GM12892 (cell line): ENCODE results near the gene LMF1. TPM values are rescaled to one million over a fixed set of nuclear protein-coding genes. Genes with fewer than 3 reads are reported as not detected.

Source experiments
- DNase-seq: peaks from one replicate; pipeline ENCODE4 v3.0.0; 2011; ENCODE audit not compliant: insufficient read length
- FAIRE-seq: peaks from 2 replicates; lab custom pipeline; 2011; peaks lifted over from hg19 to GRCh38; lab: Jason Lieb, UNC
- POLR2A ChIP-seq: IDR thresholded peaks from 2 replicates; pipeline ENCODE4 v1.6.1; 2011; ENCODE audit warnings: low read depth, low read length, control low read depth
- POLR2AphosphoS5 ChIP-seq: IDR thresholded peaks from 2 replicates; pipeline ENCODE4 v1.6.1; 2011; ENCODE audit warnings: low read depth, low read length, control low read depth
- TAF1 ChIP-seq: IDR thresholded peaks from 2 replicates; pipeline ENCODE4 v1.6.1; 2011; ENCODE audit warnings: low read depth, mild to moderate bottlenecking, control low read depth, low read length, borderline replicate concordance
- polyA plus RNA-seq: library from polyadenylated mRNA; unstranded; fragments of >200 nt; gene quantifications from one replicate; pipeline ENCODE4 v1.2.1, GENCODE V29; 2012; ENCODE audit warnings: missing spikeins, inconsistent platforms; ENCODE audit not compliant: missing spikeins

LMF1 gene
- 1.5 TPM for polyA plus RNA-seq

- DNase-seq = peak; percentile 93
- no peak for FAIRE-seq
- no peak; the same call in 1 of the 2 replicates for TF ChIP-seq TAF1
- peak; percentile 20; the same call in 1 of the 2 replicates for TF ChIP-seq POLR2AphosphoS5
- TF ChIP-seq POLR2A = peak; percentile 81
Measured at GRCh38 chr16:970766-971581, at the start of gene LMF1. Gene LMF1 (minus strand): TSS chr16:970984. CDS start chr16:970980, 4 bp downstream.

DNA sequence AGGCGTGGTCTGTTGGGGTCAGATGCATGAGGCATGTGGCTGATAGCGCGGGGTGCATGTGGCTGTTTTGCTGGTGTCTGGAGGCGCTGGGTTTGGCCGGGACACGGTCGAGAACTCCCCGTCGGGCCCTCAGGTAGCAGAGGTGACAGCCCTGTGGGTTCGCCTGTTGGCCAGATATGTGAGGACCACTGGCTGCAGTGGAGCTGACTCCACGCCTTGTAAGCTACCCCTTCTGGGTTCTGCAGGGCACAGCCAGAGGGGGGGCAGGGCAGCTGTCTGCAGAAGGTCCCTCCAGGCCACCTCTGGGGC lies 49.3 kb upstream of the LMF1 start:
- DNase-seq (no peak), FAIRE-seq (no peak)
- TF ChIP-seq POLR2A (no peak), TAF1 (no peak), POLR2AphosphoS5 (no peak)

- DNase-seq = no peak
- TF ChIP-seq POLR2AphosphoS5 (no peak), TAF1 (no peak), POLR2A (no peak)
- FAIRE-seq = no peak
Measured at GRCh38 chr16:1019231-1020090, 48.7 kb upstream of the LMF1 start.

GRCh38 chr16:1018447-1019198 lies 47.8 kb upstream of the LMF1 start:
- DNase-seq = no peak
- FAIRE-seq = no peak
- TF ChIP-seq TAF1 (no peak), POLR2AphosphoS5 (no peak), POLR2A (no peak)

DNA sequence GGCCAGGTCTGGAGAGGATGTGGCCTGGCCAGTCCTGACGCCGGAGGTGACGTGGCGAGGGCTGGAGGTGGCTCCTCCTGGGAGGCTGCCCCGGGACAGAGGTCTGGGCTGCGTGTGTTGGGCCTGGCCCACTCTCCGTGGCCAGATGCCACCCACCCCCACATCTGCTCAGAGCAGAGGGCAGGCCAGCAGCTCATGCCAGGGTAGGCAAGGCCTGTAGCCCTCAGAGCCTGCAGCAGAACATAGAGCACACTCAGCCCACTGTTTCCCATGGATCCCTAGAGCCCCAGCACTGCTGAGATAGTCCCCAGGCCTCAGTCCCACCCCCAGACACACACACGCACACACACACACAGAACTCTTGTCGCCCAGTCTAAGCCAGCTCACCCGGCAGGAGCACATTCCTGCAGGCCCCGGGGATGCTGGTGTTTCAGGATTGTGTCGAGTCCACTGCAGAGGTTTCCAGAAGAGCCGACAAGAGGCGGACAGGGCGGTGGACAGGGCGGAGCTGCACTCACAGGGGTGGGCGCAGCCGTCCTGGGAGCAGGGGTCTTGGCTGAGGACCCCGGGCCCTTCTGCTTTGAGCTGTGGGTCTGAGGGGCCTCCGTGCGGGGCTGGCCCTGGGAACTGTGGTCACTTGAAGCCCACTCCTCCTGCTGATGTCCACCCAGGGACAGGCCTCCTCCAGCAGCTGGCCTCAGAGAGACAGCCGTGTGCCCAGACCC lies 44.1 kb upstream of the LMF1 start:
- no peak for FAIRE-seq

DNA sequence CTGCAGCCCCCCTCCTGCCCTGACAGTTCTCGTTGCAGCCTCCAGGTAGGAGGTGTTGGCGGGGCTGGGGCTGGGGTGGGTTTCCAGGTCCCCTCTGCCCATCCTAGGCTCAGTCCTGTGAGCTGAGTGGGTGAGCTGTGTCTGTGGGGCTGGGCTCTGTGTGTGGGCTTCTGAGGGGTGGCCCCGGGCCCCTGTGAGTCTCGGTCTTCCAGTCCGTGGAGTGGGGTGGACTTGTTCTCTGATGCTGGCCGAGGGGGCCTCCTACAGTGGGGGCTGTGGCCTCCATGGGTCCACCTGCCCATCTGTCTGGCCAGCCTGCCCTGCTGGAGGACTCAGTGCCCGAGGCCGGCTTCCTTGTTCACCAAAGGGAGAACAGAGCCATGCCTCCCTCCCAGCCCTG lies 43.4 kb upstream of the LMF1 start:
- FAIRE-seq (no peak), DNase-seq (no peak)
- TF ChIP-seq POLR2A = no peak
- no peak for TF ChIP-seq TAF1
- TF ChIP-seq POLR2AphosphoS5 = no peak

More for the DNA sequence above, 44.1 kb upstream of the LMF1 start:
- TF ChIP-seq POLR2AphosphoS5 (no peak), POLR2A (no peak), TAF1 (no peak)
- no peak for DNase-seq

- FAIRE-seq (no peak), DNase-seq (no peak)
- TF ChIP-seq POLR2A (no peak), POLR2AphosphoS5 (no peak), TAF1 (no peak)
Measured at GRCh38 chr16:1013593-1013900, 42.8 kb upstream of the LMF1 start.

GRCh38 chr16:1012722-1013592 lies 42.2 kb upstream of the LMF1 start:
- FAIRE-seq (no peak), DNase-seq (no peak)
- TF ChIP-seq POLR2A = no peak
- TF ChIP-seq TAF1 = no peak
- no peak for TF ChIP-seq POLR2AphosphoS5

DNA sequence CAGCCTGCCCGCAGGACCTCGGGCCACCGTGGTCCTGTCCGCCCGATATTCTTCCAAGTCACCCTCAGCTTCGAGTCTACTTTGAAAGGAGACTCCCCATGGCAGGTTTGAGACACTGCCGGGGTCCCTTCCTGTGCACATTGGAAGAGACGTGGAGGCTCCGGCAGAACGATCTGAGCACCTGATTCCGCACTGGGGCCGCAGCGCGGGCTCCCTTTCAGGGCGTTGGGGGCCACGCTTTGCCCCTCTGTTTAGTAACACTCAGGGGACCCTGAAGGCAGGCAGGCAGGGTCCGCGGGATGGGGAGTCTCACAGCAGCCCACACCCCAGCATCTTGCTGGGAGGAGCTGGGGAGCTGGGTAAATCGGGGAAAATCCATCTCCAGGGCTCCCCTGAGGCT lies 41.4 kb upstream of the LMF1 start:
- DNase-seq (no peak), FAIRE-seq (no peak)
- TF ChIP-seq POLR2AphosphoS5 = no peak
- no peak for TF ChIP-seq POLR2A
- TF ChIP-seq TAF1 = no peak

- FAIRE-seq = no peak
- DNase-seq = no peak
Measured at GRCh38 chr16:1011316-1012082, 40.7 kb upstream of the LMF1 start.

More at GRCh38 chr16:1011316-1012082, 40.7 kb upstream of the LMF1 start:
- TF ChIP-seq POLR2A (no peak), POLR2AphosphoS5 (no peak), TAF1 (no peak)
